HepG2 (cell line): ENCODE results near the gene SRRT. TPM values are rescaled to one million over a fixed set of nuclear protein-coding genes. Genes with fewer than 3 reads are reported as not detected.

Experiments
- BCLAF1 ChIP-seq: fragments of 450-650 bp; IDR thresholded peaks from 2 replicates; pipeline ENCODE4 v1.6.1; 2017; ENCODE audit warnings: mild to moderate bottlenecking
- DNMT1 ChIP-seq: sonication (generic); formaldehyde crosslinking; IDR thresholded peaks from 2 replicates; pipeline ENCODE4 v1.5.1; 2020; ENCODE audit warnings: mild to moderate bottlenecking, missing genetic modification reagents
- KAT2B ChIP-seq: fragments of 150-350 bp; IDR thresholded peaks from 2 replicates; pipeline ENCODE4 v1.6.1; 2014; ENCODE audit warnings: low read depth, low read length, borderline replicate concordance
- MAFK ChIP-seq, 2 experiments: IDR thresholded peaks in 1 of 2; conservative IDR thresholded peaks in 1 of 2; 2 replicates each; pipeline ENCODE4 v1.6.1; 2011; ENCODE audit warnings: improper control_type of control experiment in 2 of 2, low read length in 2 of 2
- STAT6 ChIP-seq: sonication (generic); formaldehyde crosslinking; IDR thresholded peaks from 2 replicates; pipeline ENCODE4 v1.4.0; 2020; ENCODE audit warnings: missing genetic modification reagents, mild to moderate bottlenecking, borderline replicate concordance
- ZBTB40 ChIP-seq, 2 experiments: fragments of 450-650 bp in 1 of 2; sonication (generic) in 1 of 2; formaldehyde crosslinking in 1 of 2; IDR thresholded peaks; 2 replicates each; pipeline versions ENCODE4 v1.6.1 to v1.8.0; 2016 to 2022; ENCODE audit warnings: antibody characterized with exemption in 1 of 2, mild to moderate bottlenecking in 1 of 2, missing genetic modification reagents in 1 of 2
- ZC3H4 ChIP-seq: sonication (generic); formaldehyde crosslinking; IDR thresholded peaks from 2 replicates; pipeline ENCODE4 v1.4.0; 2020; ENCODE audit warnings: missing genetic modification reagents, borderline replicate concordance
- ZNF30 ChIP-seq: sonication (generic); formaldehyde crosslinking; IDR thresholded peaks from 2 replicates; pipeline ENCODE4 v1.5.0; 2020; ENCODE audit warnings: mild to moderate bottlenecking, missing genetic modification reagents
- ZNF414 ChIP-seq: sonication (generic); formaldehyde crosslinking; IDR thresholded peaks from 2 replicates; pipeline ENCODE4 v1.5.0; 2020; ENCODE audit warnings: missing genetic modification reagents
- ZNF790 ChIP-seq: sonication (generic); formaldehyde crosslinking; IDR thresholded peaks from 2 replicates; pipeline ENCODE4 v1.8.0; 2022; ENCODE audit warnings: missing genetic modification reagents, mild to moderate bottlenecking, borderline replicate concordance
- polyA plus RNA-seq, 8 experiments: library from polyadenylated mRNA; depleted of rRNA in 3 of 8; stranded (reverse) in 7 of 8; unstranded in 1 of 8; fragments of >200 nt; fragmentation: Illumina TruSeq in 4 of 8; extraction: Trizol in 4 of 8; gene quantifications; 2 replicates each; pipeline versions ENCODE4 v1.2.1 to v1.2.3, GENCODE V29; 2011 to 2016; ENCODE audit warnings: low read depth in 4 of 8, missing spikeins in 1 of 8, mixed read lengths in 1 of 8; ENCODE audit not compliant: insufficient read depth in 1 of 8
- total RNA-seq, 5 experiments: library from RNA; depleted of rRNA; stranded (reverse); fragments of >200 nt; fragmentation: Illumina TruSeq; extraction: Trizol; gene quantifications; 2 replicates each; pipeline ENCODE4 v1.2.3, GENCODE V29; 2016; ENCODE audit warnings: low read depth in 1 of 5

SRRT gene
- total and polyA plus RNA-seq, 2 of the 13 experiments (the other 11 are each of a cell fraction or from before 2014, with no cell fraction given), result 26.2 to 106 TPM

- TF ChIP-seq STAT6 (peak; percentile 84), DNMT1 (CRISPR knock-in tag) (no peak), ZNF414 (peak; percentile 55; the same call in 1 of the 2 replicates), ZC3H4 (CRISPR knock-in tag) (no peak), MAFK (conservative IDR thresholded peaks at IDR 0.05 in 1 of 2, IDR thresholded peaks at IDR 0.05 in 1 of 2; ENCODE audit: low read length in 2 of 2) (no peak), ZBTB40 (IDR thresholded peaks at IDR 0.05) (no peak), ZBTB40 (CRISPR knock-in tag; IDR thresholded peaks at IDR 0.05) (peak; percentile 80), ZNF30 (CRISPR knock-in tag) (peak; percentile 49; the same call in 1 of the 2 replicates), ZNF790 (CRISPR knock-in tag) (no peak; the same call in 1 of the 2 replicates), KAT2B (no peak), BCLAF1 (no peak)
Observed at GRCh38 chr7:100874577-100875355, at the start of gene SRRT (continued).
